T-helper 17 cell (primary cell): Measurements from ENCODE around the gene MAD2L1. TPM values are rescaled to one million over a fixed set of nuclear protein-coding genes. Genes with fewer than 3 reads are reported as not detected.
A peak's percentile ranks its signal among the peaks of the same experiment; 100 is the strongest.
"Not testable (repeated sequence)": the region's sequence is repeated elsewhere in the genome, so short reads cannot be mapped to it uniquely, and the experiment has no call there.

ENCODE experiments used
- ATAC-seq: fragments of 150-1000 bp; cut with Tn5 transposase; 2 replicates; pipeline ENCODE4 v1.10.0; 2021; ENCODE audit warnings: mild to moderate bottlenecking, moderate library complexity
- DNase-seq, 3 donors: peaks; one replicate each; pipeline versions ENCODE4 v3.0.0 to v3.0.0-alpha.2; 2020 to 2021
- H3K9me3 ChIP-seq: one replicate; pipeline ENCODE4 v1.7.0; 2013; ENCODE audit warnings: low read length, mild to moderate bottlenecking; ENCODE audit not compliant: control insufficient read depth, poor library complexity, severe bottlenecking
- H3K27ac Mint-ChIP-seq: one replicate; pipeline ENCODE4 v1.8.0; 2022; ENCODE audit warnings: mild to moderate bottlenecking, moderate library complexity, mixed read lengths
- H3K27me3 Mint-ChIP-seq: one replicate; pipeline ENCODE4 v1.8.0; 2022; ENCODE audit warnings: mixed read lengths
- H3K36me3 Mint-ChIP-seq: one replicate; pipeline ENCODE4 v1.8.0; 2022; ENCODE audit warnings: low read depth, mixed read lengths
- H3K4me1 Mint-ChIP-seq: one replicate; pipeline ENCODE4 v1.8.0; 2022; ENCODE audit warnings: mild to moderate bottlenecking, mixed read lengths
- H3K4me3 Mint-ChIP-seq: one replicate; pipeline ENCODE4 v1.8.0; 2022; ENCODE audit warnings: mild to moderate bottlenecking, moderate library complexity, mixed read lengths
- total RNA-seq, 4 donors: library from RNA in 2 of 4; stranded (reverse) in 2 of 4; gene quantifications; one replicate each; pipeline ENCODE4 v1.2.3 and lab custom pipeline; 2022 to 2026

MAD2L1 gene
- total RNA-seq: 1 to 10 TPM; 6.1 to 6.5 TPM
- total RNA-seq (lab: John Stamatoyannopoulos, UW): 6.3 to 12.5 reads per million in 2 donors

- H3K36me3 Mint-ChIP-seq: peaks cover 7% of the 10 kb centered on the region
- peak; percentile 94 for ATAC-seq
- H3K27ac Mint-ChIP-seq: peak within 1 kb of the TSS; percentile 97
- peaks cover 42% of the 10 kb centered on the region for H3K4me1 Mint-ChIP-seq
- H3K4me3 Mint-ChIP-seq: peak within 1 kb of the TSS; percentile 98
- no peaks in the 10 kb centered on the region for H3K9me3 ChIP-seq
- DNase-seq: peak; percentile 98 to 99 (median 98)
- H3K27me3 Mint-ChIP-seq: no peaks in the 10 kb centered on the region
These were observed at the start of gene MAD2L1 for GRCh38 chr4:120066517-120067340. Gene MAD2L1, minus strand, starts transcription at chr4:120066848. Its CDS starts 114 bp downstream, at chr4:120066734.

DNA sequence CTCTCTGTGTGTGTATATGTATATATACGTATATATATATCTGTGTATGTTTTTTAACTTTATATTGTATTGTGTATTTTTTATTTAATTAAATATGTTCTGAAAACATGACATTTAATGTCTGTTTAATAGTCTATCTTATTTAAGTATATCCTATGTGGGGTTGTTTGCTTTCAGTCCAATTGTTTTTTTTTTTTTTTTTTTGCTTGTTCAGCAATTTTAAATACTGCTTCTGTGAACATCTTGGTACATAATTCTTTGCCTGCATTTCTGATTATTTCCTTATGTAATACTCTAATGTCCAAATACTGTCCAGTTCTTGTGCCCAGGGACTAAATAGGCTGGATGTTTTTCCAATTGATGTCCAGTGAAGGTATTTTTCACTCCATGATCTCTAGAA is 45.1 kb upstream of the MAD2L1 start:
- peak overlapping the region; percentile 25 for H3K4me3 Mint-ChIP-seq
- DNase-seq (no peak), ATAC-seq (no peak)
- H3K27me3 Mint-ChIP-seq: no peaks in the 10 kb centered on the region
- H3K4me1 Mint-ChIP-seq: no peaks in the 10 kb centered on the region
- H3K9me3 ChIP-seq: no peaks in the 10 kb centered on the region
- no peak overlapping the region for H3K27ac Mint-ChIP-seq
- H3K36me3 Mint-ChIP-seq: no peaks in the 10 kb centered on the region

DNA sequence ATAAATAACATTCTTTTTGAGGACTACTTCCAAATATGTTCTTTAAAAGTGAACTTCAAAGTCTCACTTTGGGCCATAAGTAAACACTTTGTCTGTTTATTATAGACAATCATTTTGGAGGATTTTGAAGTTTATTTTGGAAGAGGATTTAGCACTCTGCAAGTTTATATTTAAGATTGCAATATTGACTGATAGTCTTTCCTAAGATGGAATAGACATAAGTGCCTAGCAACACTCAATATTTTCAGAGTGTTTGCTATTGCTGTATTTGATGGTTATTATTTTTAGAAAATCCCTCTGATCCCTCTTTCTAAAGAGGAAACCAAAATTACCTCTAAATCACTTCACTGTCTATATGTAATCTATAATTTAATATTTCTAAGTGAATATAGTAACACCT is 42.8 kb upstream of the MAD2L1 start:
- Mint-ChIP-seq H3K27me3 (no peaks in the 10 kb centered on the region), H3K4me1 (no peaks in the 10 kb centered on the region), H3K4me3 (no peak overlapping the region), H3K36me3 (no peaks in the 10 kb centered on the region), H3K27ac (no peak overlapping the region)
- ATAC-seq (no peak), DNase-seq (no peak)
- H3K9me3 ChIP-seq: no peaks in the 10 kb centered on the region

DNA sequence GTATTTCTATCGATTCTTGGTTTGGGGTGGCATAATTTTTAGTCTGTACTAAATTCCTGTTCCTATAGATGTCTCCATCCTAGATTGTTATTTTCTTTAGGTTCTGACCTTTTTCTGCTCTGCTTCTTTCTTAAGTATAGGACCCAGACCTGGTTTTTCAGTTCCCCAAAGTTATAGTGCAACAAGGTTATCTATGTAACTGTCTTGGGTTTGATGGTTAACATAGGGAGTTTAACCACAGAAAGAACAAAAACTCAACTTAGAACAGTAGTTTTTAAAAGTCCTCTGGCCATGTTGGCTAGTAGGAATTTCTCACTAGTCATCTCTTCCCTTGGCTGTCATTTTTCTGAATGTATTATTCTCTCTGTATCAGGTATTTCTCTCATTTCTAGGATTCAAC is 38.8 kb upstream of the MAD2L1 start:
- DNase-seq: no peak
- H3K27ac Mint-ChIP-seq: no peak overlapping the region
- no peak for ATAC-seq
- H3K4me3 Mint-ChIP-seq: no peak overlapping the region
- H3K9me3 ChIP-seq: no peaks in the 10 kb centered on the region
- no peaks in the 10 kb centered on the region for H3K36me3 Mint-ChIP-seq
- no peaks in the 10 kb centered on the region for H3K4me1 Mint-ChIP-seq
- peaks cover 8% of the 10 kb centered on the region for H3K27me3 Mint-ChIP-seq

DNA sequence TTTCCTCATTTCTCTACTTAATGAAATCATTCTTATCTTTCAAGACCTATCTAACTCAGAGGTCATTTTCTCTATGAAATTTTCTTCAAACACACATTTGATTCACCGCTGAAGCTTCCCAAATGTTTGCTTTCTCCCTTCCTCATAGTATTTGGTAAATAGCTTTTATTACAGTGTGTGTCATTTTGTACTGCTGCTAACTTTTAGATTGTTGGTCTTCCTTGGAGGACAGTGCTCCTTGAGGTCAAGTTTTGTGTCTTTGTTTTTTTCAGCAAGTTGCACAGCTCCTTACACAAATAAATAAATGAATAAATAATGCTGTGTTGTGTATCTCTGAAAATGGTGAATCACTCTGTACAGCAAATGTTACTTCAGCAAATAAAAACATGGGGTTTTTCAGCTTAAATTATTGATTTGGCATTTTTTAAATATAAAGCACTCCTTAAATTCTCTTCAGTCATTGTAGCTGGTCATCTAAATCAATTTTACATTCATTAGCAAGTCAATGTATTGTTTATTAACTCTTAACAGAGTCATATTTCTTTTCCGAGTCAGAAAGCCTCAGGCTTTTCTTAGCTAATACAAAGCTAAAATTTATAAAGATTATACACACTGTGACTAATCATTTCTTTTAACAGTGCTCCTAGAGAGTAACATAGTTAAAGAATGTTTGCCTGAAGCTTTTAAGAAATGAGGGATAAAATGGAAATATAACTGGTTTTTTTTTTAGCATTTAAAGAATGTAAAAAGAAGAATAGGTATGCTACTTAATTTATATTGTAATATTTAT is 30.1 kb upstream of the MAD2L1 start:
- ATAC-seq: no peak
- H3K4me3 Mint-ChIP-seq: no peak overlapping the region
- H3K27ac Mint-ChIP-seq: no peak overlapping the region
- H3K9me3 ChIP-seq: no peaks in the 10 kb centered on the region
- DNase-seq: no peak
- peaks cover 49% of the 10 kb centered on the region for H3K27me3 Mint-ChIP-seq
- H3K36me3 Mint-ChIP-seq: no peaks in the 10 kb centered on the region
- H3K4me1 Mint-ChIP-seq: peaks cover 2% of the 10 kb centered on the region

- Mint-ChIP-seq H3K4me3 (no peak overlapping the region), H3K36me3 (no peaks in the 10 kb centered on the region), H3K27me3 (peaks cover 9% of the 10 kb centered on the region), H3K27ac (no peak overlapping the region), H3K4me1 (peaks cover 2% of the 10 kb centered on the region)
- DNase-seq (no peak), ATAC-seq (no peak)
- H3K9me3 ChIP-seq: no peaks in the 10 kb centered on the region
These were observed 21.9 kb upstream of the MAD2L1 start for GRCh38 chr4:120088507-120088906.

DNA sequence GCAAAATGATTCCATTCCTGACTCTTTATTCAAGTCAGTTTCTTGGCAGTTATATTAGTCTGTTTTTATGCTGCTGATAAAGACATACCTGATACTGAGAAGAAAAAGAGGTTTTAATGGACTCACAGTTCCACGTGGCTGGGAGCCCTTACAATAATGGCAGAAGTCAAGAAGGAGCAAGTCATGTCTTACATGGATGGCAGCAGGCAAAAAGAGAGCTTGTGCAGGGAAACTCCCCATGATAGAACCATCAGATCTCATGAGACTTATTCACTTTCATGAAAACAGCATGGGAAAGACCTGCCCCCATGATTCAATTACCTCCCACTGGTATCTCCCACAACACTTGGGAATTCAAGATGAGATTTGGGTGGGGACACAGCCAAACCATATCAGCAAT is 21.4 kb upstream of the MAD2L1 start:
- H3K36me3 Mint-ChIP-seq, H3K9me3 ChIP-seq, DNase-seq, H3K4me3 Mint-ChIP-seq, ATAC-seq, H3K4me1 Mint-ChIP-seq, H3K27ac Mint-ChIP-seq, H3K27me3 Mint-ChIP-seq: not testable (repeated sequence)

GRCh38 chr4:120085705-120086104 is 19.1 kb upstream of the MAD2L1 start:
- H3K9me3 ChIP-seq: no peaks in the 10 kb centered on the region
- Mint-ChIP-seq H3K4me1 (no peaks in the 10 kb centered on the region), H3K27ac (no peak overlapping the region), H3K27me3 (peaks cover 9% of the 10 kb centered on the region), H3K4me3 (no peak overlapping the region), H3K36me3 (no peaks in the 10 kb centered on the region)
- ATAC-seq (no peak), DNase-seq (no peak)

DNA sequence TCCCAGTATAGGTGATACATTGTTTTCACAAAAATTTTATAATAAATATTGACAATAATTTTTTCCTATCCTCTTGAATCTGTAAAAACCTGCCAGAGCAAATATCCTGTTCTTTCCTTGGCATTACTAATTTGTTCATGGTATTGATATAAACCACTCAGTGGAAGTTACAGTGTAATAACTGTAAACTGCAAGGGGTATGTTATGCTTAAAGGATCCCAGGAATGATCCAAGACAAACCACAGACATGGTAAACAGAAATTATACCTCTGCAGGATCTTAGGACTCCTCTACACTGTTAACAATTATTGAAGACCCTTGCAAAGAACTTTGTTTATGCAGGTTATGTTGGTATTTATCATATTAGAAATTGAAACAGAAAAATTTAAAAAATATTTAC is 17.7 kb upstream of the MAD2L1 start:
- Mint-ChIP-seq H3K27ac (no peak overlapping the region), H3K4me1 (no peaks in the 10 kb centered on the region), H3K27me3 (peaks cover 9% of the 10 kb centered on the region), H3K4me3 (no peak overlapping the region), H3K36me3 (no peaks in the 10 kb centered on the region)
- H3K9me3 ChIP-seq: no peaks in the 10 kb centered on the region
- DNase-seq (no peak), ATAC-seq (no peak)

DNA sequence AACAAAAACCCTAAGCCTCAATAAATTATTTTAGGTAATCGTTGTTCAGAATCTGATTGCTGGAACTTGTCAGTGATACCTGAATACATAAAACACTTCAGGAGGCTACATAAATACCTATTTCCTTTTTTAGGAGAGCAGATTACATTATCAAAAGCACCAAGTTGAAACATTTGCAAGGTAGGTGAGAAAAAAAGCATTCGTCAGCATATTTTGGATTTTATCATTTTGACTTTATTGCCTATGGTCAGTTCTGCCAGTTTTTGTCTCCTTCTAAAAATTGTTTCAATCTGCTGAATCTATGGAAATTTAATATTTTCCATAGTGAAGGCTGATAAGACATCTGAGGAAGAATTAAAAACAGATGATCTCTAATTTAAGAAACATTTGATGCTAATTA is 16.5 kb upstream of the MAD2L1 start:
- Mint-ChIP-seq H3K4me3 (no peak overlapping the region), H3K36me3 (no peaks in the 10 kb centered on the region), H3K4me1 (no peaks in the 10 kb centered on the region), H3K27ac (no peak overlapping the region), H3K27me3 (peaks cover 9% of the 10 kb centered on the region)
- ATAC-seq (no peak), DNase-seq (no peak)
- no peaks in the 10 kb centered on the region for H3K9me3 ChIP-seq

GRCh38 chr4:120082251-120082650 is 15.6 kb upstream of the MAD2L1 start:
- peaks cover 9% of the 10 kb centered on the region for H3K27me3 Mint-ChIP-seq
- no peaks in the 10 kb centered on the region for H3K4me1 Mint-ChIP-seq
- H3K36me3 Mint-ChIP-seq: no peaks in the 10 kb centered on the region
- ATAC-seq (no peak), DNase-seq (no peak)
- H3K4me3 Mint-ChIP-seq: no peak overlapping the region
- no peaks in the 10 kb centered on the region for H3K9me3 ChIP-seq
- no peak overlapping the region for H3K27ac Mint-ChIP-seq

- Mint-ChIP-seq H3K4me1 (no peaks in the 10 kb centered on the region), H3K27ac (no peak overlapping the region), H3K27me3 (peaks cover 6% of the 10 kb centered on the region), H3K4me3 (no peak overlapping the region), H3K36me3 (no peaks in the 10 kb centered on the region)
- no peak for DNase-seq
- no peaks in the 10 kb centered on the region for H3K9me3 ChIP-seq
- no peak for ATAC-seq
These were observed 15.1 kb upstream of the MAD2L1 start for GRCh38 chr4:120081726-120082125.

GRCh38 chr4:120080533-120080932 is 13.9 kb upstream of the MAD2L1 start:
- no peak overlapping the region for H3K4me3 Mint-ChIP-seq
- H3K4me1 Mint-ChIP-seq: peaks cover 2% of the 10 kb centered on the region
- no peaks in the 10 kb centered on the region for H3K9me3 ChIP-seq
- DNase-seq: no peak
- ATAC-seq: no peak
- no peaks in the 10 kb centered on the region for H3K36me3 Mint-ChIP-seq
- no peak overlapping the region for H3K27ac Mint-ChIP-seq
- H3K27me3 Mint-ChIP-seq: no peaks in the 10 kb centered on the region
